ENCODE data around the gene MAMLD1. TPM values are rescaled to one million over a fixed set of nuclear protein-coding genes. Genes with fewer than 3 reads are reported as not detected.

Gene MAMLD1
- total RNA-seq, 2 donors from 2014 or later, result 0.44 to 0.68 TPM

DNA sequence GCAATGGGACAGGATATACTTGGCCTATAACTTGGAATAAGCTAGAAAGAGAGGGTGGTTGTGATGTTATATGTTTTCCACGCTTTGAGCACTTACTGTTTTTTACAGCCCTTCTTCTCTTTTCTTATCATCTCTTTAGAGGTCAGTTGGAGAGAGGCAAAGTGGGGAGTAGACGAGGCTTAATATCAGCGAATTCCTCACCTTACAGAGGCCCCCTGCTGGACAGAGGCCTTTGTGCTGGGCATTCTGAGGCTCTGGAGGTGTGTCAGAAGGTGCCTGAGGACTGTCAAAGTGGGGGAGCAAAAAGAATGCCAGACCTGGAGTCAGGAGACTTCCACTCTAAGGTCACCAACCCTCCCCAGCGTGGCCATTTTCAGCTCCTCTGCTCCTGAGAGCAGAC lies 42.5 kb downstream of the MAMLD1 start:
- no peak overlapping the region for H3K27ac ChIP-seq (ENCODE audit: low read depth, low read length)
- H3K36me3 Mint-ChIP-seq (ENCODE audit: low read depth), result no peaks in the 10 kb centered on the region
- H3K4me1 ChIP-seq (ENCODE audit: control insufficient read depth, insufficient read depth, low read length), result no peaks in the 10 kb centered on the region
- H3K4me3 ChIP-seq (ENCODE audit: low read length), result no peak overlapping the region
- no peaks in the 10 kb centered on the region for H3K36me3 ChIP-seq (ENCODE audit: control insufficient read depth, insufficient read depth, low read length)
- peaks cover 6% of the 10 kb centered on the region for H3K27me3 Mint-ChIP-seq (ENCODE audit: insufficient read depth)
- H3K9me3 Mint-ChIP-seq, result peaks cover 58% of the 10 kb centered on the region
- TF ChIP-seq, protein P1, sequence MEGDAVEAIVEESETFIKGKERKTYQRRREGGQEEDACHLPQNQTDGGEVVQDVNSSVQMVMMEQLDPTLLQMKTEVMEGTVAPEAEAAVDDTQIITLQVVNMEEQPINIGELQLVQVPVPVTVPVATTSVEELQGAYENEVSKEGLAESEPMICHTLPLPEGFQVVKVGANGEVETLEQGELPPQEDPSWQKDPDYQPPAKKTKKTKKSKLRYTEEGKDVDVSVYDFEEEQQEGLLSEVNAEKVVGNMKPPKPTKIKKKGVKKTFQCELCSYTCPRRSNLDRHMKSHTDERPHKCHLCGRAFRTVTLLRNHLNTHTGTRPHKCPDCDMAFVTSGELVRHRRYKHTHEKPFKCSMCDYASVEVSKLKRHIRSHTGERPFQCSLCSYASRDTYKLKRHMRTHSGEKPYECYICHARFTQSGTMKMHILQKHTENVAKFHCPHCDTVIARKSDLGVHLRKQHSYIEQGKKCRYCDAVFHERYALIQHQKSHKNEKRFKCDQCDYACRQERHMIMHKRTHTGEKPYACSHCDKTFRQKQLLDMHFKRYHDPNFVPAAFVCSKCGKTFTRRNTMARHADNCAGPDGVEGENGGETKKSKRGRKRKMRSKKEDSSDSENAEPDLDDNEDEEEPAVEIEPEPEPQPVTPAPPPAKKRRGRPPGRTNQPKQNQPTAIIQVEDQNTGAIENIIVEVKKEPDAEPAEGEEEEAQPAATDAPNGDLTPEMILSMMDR (conservative IDR thresholded peaks at IDR 0.05), result peak; percentile 63
- H3K9ac ChIP-seq (ENCODE audit: extremely low read depth, low read length, poor library complexity, severe bottlenecking), result no peak overlapping the region
- peaks cover 4% of the 10 kb centered on the region for H3K4me1 Mint-ChIP-seq
- H3K27ac Mint-ChIP-seq, result no peak overlapping the region
- no peak overlapping the region for H3K4me3 Mint-ChIP-seq
- no peaks in the 10 kb centered on the region for H3K9me3 ChIP-seq (ENCODE audit: control insufficient read depth, low read length)
- DNase-seq, result peak; percentile 68
- 80% methylated on average over 3 of the region's 4 CpGs; no CpG with 5 or more reads in 1 of the 2 experiments for WGBS, 2 experiments (ENCODE audit: insufficient coverage in 1 of 2, insufficient read length in 1 of 2)
- H3K27me3 ChIP-seq (ENCODE audit: control insufficient read depth, insufficient read depth, low read length, poor library complexity, severe bottlenecking), result no peaks in the 10 kb centered on the region

DNA sequence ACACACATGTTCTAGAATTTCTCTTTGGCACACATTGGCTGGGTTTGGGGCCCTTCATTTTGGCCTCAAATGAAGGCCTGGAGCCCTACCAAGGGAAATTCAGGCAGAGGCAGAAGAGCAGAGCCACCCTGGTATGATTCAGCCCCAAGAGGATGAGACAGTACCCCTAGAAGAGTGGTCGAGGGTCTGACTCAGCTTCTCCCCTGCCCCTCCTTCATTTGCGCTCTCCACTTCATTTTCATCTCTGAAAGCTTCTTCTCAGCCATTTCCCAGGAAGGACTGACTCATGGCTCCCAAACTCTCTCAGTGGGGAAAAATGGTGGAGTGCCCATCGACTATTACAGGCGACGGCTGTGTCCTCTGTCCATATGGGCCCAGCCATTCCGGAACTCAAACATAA lies 43.5 kb downstream of the MAMLD1 start:
- H3K36me3 Mint-ChIP-seq (ENCODE audit: low read depth), result no peaks in the 10 kb centered on the region
- no peak overlapping the region for H3K4me3 ChIP-seq (ENCODE audit: low read length)
- H3K27ac ChIP-seq (ENCODE audit: low read depth, low read length), result no peak overlapping the region
- peaks cover 4% of the 10 kb centered on the region for H3K4me1 Mint-ChIP-seq
- peaks cover 6% of the 10 kb centered on the region for H3K27me3 Mint-ChIP-seq (ENCODE audit: insufficient read depth)
- H3K27ac Mint-ChIP-seq, result no peak overlapping the region
- H3K36me3 ChIP-seq (ENCODE audit: control insufficient read depth, insufficient read depth, low read length), result no peaks in the 10 kb centered on the region
- H3K9me3 Mint-ChIP-seq, result peaks cover 65% of the 10 kb centered on the region
- no peaks in the 10 kb centered on the region for H3K4me1 ChIP-seq (ENCODE audit: control insufficient read depth, insufficient read depth, low read length)
- H3K9me3 ChIP-seq (ENCODE audit: control insufficient read depth, low read length), result no peaks in the 10 kb centered on the region
- 94% methylated on average over 6 of the region's 6 CpGs; no CpG with 5 or more reads in 1 of the 2 experiments for WGBS, 2 experiments (ENCODE audit: insufficient coverage in 1 of 2, insufficient read length in 1 of 2)
- no peak overlapping the region for H3K9ac ChIP-seq (ENCODE audit: extremely low read depth, low read length, poor library complexity, severe bottlenecking)
- DNase-seq, result no peak
- TF ChIP-seq, protein P1 (conservative IDR thresholded peaks at IDR 0.05), result no peak
- H3K27me3 ChIP-seq (ENCODE audit: control insufficient read depth, insufficient read depth, low read length, poor library complexity, severe bottlenecking), result no peaks in the 10 kb centered on the region
- H3K4me3 Mint-ChIP-seq, result no peak overlapping the region

DNA sequence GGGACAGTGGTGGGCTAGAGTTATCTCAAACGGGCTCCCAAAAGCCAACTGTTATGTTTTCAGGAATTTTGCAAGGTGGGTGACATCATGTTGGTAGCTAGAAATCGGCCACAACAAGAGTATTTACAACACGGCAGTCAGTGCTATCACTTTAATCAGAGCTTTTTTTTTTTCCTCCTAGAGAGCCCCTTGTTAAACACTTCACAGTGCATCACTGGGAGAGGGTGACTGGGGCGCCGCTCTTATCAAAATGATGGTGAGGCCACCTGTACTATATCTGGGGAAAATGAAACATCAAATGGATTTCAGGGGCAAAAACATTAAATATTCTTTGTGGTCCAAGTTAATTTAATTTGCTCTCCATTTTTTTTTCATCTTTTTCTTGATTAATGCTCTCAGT lies 44.9 kb downstream of the MAMLD1 start:
- Histone ChIP-seq H3K27ac (ENCODE audit: low read depth, low read length) (no peak overlapping the region), H3K9ac (ENCODE audit: extremely low read depth, low read length, poor library complexity, severe bottlenecking) (no peak overlapping the region), H3K36me3 (ENCODE audit: control insufficient read depth, insufficient read depth, low read length) (no peaks in the 10 kb centered on the region), H3K9me3 (ENCODE audit: control insufficient read depth, low read length) (no peaks in the 10 kb centered on the region), H3K4me3 (ENCODE audit: low read length) (no peak overlapping the region), H3K27me3 (ENCODE audit: control insufficient read depth, insufficient read depth, low read length, poor library complexity, severe bottlenecking) (no peaks in the 10 kb centered on the region), H3K4me1 (ENCODE audit: control insufficient read depth, insufficient read depth, low read length) (no peaks in the 10 kb centered on the region)
- peaks cover 6% of the 10 kb centered on the region for H3K27me3 Mint-ChIP-seq (ENCODE audit: insufficient read depth)
- H3K36me3 Mint-ChIP-seq (ENCODE audit: low read depth), result no peaks in the 10 kb centered on the region
- TF ChIP-seq, protein P1 (conservative IDR thresholded peaks at IDR 0.05), result no peak
- DNase-seq, result no peak
- peaks cover 73% of the 10 kb centered on the region for H3K9me3 Mint-ChIP-seq
- WGBS, 2 experiments (ENCODE audit: insufficient coverage in 1 of 2, insufficient read length in 1 of 2), result 78% methylated on average over 3 of the region's 5 CpGs; no CpG with 5 or more reads in 1 of the 2 experiments
- H3K4me3 Mint-ChIP-seq, result no peak overlapping the region
- peaks cover 4% of the 10 kb centered on the region for H3K4me1 Mint-ChIP-seq
- no peak overlapping the region for H3K27ac Mint-ChIP-seq

Measured in endodermal cell (in vitro differentiated cells).